Neural crest cell (in vitro differentiated cells): ENCODE data around the gene PCK2. TPM values are rescaled to one million over a fixed set of nuclear protein-coding genes. Genes with fewer than 3 reads are reported as not detected.
"Not testable (repeated sequence)": the region's sequence is repeated elsewhere in the genome, so short reads cannot be mapped to it uniquely, and the experiment has no call there.

Experiments used
- DNase-seq: peaks from one replicate; pipeline ENCODE4 v3.0.0; 2021; ENCODE audit warnings: low read depth, mixed read lengths, low spot score
- H3K27ac Mint-ChIP-seq: one replicate; pipeline ENCODE4 v1.8.0; 2021; ENCODE audit warnings: mild to moderate bottlenecking, mixed read lengths; ENCODE audit not compliant: unreplicated experiment
- H3K27me3 Mint-ChIP-seq: 2 replicates; pipeline ENCODE4 v1.8.0; 2021; ENCODE audit warnings: low read depth, mild to moderate bottlenecking, mixed read lengths
- H3K36me3 Mint-ChIP-seq: 2 replicates; pipeline ENCODE4 v1.8.0; 2021; ENCODE audit warnings: low read depth, mild to moderate bottlenecking, mixed read lengths
- H3K4me1 Mint-ChIP-seq: 2 replicates; pipeline ENCODE4 v1.8.0; 2021; ENCODE audit warnings: mixed read lengths
- H3K4me3 Mint-ChIP-seq: one replicate; pipeline ENCODE4 v1.8.0; 2021; ENCODE audit warnings: mild to moderate bottlenecking, mixed read lengths
- H3K9me3 Mint-ChIP-seq: 2 replicates; pipeline ENCODE4 v1.8.0; 2021; ENCODE audit warnings: mixed read lengths
- long read RNA-seq: library from polyadenylated mRNA; unstranded; transcript quantifications from one replicate; pipeline ENCODE4 v2.0.0, GENCODE V29; 2020
- total RNA-seq: library from RNA; stranded (reverse); gene quantifications from 2 replicates; pipeline ENCODE4 v1.2.1, GENCODE V29; 2021
- TF ChIP-seq, protein P1 (sequence below): fragments of 200-600 bp; sonication (generic); conservative IDR thresholded peaks from 2 replicates; pipeline ENCODE4 v1.5.0; 2021; ENCODE audit warnings: antibody characterized with exemption, mild to moderate bottlenecking

Gene PCK2
- 26.1 and 26.7 TPM in 2 replicates for total RNA-seq
- long read RNA-seq, partial matches to known transcripts = 1 of 6 reads
- long read RNA-seq, other reads (novel, unspliced or antisense) = 2 of 6 reads

DNA sequence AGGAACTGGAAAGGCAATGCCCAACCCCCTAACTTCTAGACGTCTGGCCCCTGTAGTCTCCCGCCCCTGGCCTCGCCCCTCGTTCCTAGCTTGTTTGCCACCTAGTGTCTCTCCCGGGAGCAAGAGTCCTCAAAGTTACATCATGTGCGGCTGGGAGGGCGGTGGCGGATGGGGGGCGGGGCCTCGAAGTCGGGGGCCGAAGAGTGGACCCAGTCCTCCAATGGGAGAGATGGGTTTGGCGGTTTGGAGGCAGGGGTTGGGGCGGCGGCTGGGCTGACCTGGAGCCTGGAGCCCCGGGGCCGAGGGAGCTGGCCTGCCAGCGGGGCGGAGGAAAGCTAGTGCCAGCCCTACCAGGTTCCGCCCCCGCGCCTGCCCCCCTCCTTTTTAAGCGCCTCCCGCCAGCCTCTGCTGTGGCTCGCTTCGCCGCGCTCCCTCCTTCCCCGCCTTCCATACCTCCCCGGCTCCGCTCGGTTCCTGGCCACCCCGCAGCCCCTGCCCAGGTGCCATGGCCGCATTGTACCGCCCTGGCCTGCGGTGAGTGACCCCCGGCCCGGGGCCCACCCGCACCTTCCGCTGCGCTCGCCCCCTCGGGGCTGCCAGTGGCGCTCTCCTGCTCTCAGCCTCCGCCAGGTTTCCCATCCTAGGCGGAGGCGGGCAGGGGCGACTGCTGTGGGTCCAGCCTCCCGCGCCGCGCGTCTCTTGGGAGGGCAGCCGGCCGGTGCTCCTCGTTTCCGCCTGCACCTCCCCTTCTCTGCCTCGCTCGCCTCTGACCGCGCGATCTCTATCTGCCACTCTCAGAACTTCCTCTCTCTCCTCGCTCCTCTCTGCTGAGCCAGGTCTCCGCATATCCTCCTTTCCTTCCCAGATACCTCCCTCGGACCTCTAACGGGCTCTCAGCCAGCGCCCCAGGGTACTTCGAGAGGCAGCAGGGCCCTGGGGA, at the start of gene PCK2:
PCK2 (plus strand) TSS at position 411 of the 940 bp plus-strand sequence; CDS start at position 506, 95 bp downstream.
- peak within 1 kb of the TSS; percentile 94 for H3K4me3 Mint-ChIP-seq
- DNase-seq = peak; percentile 71
- H3K4me1 Mint-ChIP-seq = peaks cover 38% of the 10 kb centered on the region
- TF ChIP-seq, protein P1, sequence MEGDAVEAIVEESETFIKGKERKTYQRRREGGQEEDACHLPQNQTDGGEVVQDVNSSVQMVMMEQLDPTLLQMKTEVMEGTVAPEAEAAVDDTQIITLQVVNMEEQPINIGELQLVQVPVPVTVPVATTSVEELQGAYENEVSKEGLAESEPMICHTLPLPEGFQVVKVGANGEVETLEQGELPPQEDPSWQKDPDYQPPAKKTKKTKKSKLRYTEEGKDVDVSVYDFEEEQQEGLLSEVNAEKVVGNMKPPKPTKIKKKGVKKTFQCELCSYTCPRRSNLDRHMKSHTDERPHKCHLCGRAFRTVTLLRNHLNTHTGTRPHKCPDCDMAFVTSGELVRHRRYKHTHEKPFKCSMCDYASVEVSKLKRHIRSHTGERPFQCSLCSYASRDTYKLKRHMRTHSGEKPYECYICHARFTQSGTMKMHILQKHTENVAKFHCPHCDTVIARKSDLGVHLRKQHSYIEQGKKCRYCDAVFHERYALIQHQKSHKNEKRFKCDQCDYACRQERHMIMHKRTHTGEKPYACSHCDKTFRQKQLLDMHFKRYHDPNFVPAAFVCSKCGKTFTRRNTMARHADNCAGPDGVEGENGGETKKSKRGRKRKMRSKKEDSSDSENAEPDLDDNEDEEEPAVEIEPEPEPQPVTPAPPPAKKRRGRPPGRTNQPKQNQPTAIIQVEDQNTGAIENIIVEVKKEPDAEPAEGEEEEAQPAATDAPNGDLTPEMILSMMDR = no peak
- H3K27ac Mint-ChIP-seq = peak within 1 kb of the TSS; percentile 93
- H3K27me3 Mint-ChIP-seq = no peaks in the 10 kb centered on the region
- no peaks in the 10 kb centered on the region for H3K36me3 Mint-ChIP-seq
- no peaks in the 10 kb centered on the region for H3K9me3 Mint-ChIP-seq

DNA sequence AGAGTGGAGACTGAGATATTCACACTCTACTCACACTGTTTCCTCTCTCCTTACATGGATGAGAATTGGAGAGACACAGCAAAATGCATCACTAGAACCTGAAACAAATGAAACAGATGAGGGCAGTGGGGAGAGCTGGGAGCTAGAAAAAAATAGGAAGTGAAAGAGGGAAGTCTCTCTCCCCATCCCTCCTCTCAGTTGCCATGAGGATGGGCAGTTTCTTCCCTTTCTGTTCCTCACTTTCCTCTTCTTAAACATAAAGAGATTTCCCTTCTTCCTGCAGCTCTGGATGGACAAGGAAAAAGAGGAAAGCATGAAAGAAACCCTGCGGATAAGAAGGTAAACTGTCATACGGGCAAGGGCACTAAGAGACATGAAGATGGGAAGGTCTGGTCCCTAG, 45.1 kb upstream of the PCK2 start:
- Mint-ChIP-seq H3K4me1 (peaks cover 14% of the 10 kb centered on the region), H3K27me3 (peaks cover 31% of the 10 kb centered on the region)
- not testable (repeated sequence) for H3K9me3 Mint-ChIP-seq, H3K4me3 Mint-ChIP-seq, H3K36me3 Mint-ChIP-seq, DNase-seq, H3K27ac Mint-ChIP-seq

DNA sequence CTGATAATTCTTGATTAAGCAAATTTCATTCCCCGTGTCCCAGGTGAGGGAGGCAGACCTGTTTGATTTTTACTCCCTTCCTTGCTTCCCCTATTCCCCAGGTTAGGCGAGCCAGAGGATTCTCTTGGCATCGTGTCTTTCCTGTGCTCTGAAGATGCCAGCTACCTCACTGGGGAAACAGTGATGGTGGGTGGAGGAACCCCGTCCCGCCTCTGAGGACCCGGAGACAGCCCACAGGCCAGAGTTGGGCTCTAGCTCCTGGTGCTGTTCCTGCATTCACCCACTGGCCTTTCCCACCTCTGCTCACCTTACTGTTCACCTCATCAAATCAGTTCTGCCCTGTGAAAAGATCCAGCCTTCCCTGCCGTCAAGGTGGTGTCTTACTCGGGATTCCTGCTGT, 43.4 kb upstream of the PCK2 start:
- not testable (repeated sequence) for H3K36me3 Mint-ChIP-seq, DNase-seq, H3K9me3 Mint-ChIP-seq, H3K27ac Mint-ChIP-seq
- Mint-ChIP-seq H3K27me3 (peaks cover 25% of the 10 kb centered on the region), H3K4me1 (peaks cover 14% of the 10 kb centered on the region), H3K4me3 (peak overlapping the region; percentile 71)

DNA sequence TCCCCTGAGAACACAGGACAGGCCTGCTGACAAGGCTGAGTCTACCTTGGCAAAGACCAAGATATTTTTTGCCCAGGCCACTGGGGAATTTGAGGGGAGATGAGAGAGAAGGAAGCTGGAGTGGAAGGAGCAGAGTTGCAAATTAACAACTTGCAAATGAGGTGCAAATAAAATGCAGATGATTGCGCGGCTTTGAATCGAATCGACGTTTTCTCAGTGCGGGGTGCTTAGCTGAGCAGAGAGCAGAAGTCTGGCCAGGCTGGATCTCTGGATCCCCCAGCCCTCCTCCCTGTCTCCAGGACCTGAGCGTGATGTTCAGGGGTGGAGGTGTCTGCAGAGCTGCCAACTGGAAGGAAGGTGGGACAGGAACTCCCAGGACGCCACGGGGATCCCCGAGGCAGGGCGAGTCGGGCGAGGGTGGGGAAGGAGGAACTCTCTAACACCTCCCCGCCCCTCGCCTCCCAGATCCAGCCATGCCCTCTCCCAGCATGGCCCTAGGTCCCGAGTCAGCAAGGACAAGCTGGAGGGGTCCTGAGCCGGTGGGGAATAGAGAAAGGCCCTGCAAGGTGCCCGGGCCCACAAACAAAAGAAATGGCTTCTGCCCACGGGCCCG, 42.8 kb upstream of the PCK2 start:
- H3K27ac Mint-ChIP-seq = no peak overlapping the region
- H3K36me3 Mint-ChIP-seq = no peaks in the 10 kb centered on the region
- TF ChIP-seq, protein P1 = no peak
- H3K4me3 Mint-ChIP-seq = peak overlapping the region; percentile 71
- DNase-seq = peak; percentile 6
- no peaks in the 10 kb centered on the region for H3K9me3 Mint-ChIP-seq
- peaks cover 24% of the 10 kb centered on the region for H3K27me3 Mint-ChIP-seq
- peaks cover 14% of the 10 kb centered on the region for H3K4me1 Mint-ChIP-seq

DNA sequence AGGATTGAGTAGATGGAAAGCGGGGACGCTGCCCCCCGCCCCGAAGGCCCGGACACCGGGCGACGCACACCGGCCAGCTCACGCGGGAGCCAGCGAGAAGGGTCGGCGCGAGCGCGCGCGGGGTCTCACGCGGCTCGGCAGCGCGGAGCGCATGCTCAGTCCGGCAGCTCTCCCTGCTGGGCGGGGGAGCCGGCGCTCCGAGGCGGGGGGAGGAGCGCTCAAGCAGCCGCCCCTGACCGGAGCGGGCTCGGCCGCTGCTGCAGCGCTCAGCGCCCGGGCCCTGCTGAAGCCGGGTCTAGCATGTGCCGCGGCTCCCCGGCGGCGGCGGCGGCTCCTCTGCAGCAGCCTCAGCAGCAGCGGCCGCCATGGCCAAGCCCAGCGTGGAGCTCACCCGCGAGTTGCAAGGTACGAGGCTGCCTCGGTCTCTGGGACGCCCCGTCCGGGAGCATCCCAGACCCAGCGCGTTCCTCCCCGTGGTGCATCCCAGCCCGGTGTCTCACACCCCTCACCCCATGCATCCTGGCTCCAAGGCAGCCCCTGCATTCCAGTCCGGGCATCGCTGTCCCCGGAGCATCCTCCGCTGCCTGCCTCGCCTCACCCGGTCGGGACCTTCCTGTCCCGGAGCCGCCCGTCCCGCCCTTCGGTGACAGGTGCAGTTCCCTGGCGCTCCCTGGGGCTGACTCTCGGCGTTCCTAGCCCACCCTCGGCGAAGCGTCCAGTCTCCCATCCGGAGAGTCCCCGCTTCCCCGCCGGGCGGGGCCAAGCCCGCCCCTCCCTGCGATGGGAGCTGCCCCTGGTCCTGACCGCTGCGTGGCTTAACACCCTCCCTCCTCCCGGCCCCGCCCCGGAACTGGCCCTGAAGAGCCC, 42.1 kb upstream of the PCK2 start, which contains the start of gene CARMIL3:
CARMIL3 (plus strand) TSS at position 221 of the 867 bp plus-strand sequence; CDS start at position 366, 145 bp downstream.
- TF ChIP-seq, protein P1 = no peak
- H3K9me3 Mint-ChIP-seq = no peaks in the 10 kb centered on the region
- peaks cover 14% of the 10 kb centered on the region for H3K4me1 Mint-ChIP-seq
- H3K4me3 Mint-ChIP-seq = peak within 1 kb of the TSS; percentile 85
- peaks cover 20% of the 10 kb centered on the region for H3K27me3 Mint-ChIP-seq
- H3K36me3 Mint-ChIP-seq = no peaks in the 10 kb centered on the region
- H3K27ac Mint-ChIP-seq = no peak within 1 kb of the TSS
- DNase-seq = peak; percentile 55
